Neural progenitor cell (in vitro differentiated cells): ENCODE results near the gene LHX4. TPM values are rescaled to one million over a fixed set of nuclear protein-coding genes. Genes with fewer than 3 reads are reported as not detected.

ENCODE experiments used
- DNase-seq: peaks from one replicate; pipeline ENCODE4 v3.0.0-alpha.2; 2016; ENCODE audit warnings: low spot score
- H2AFZ ChIP-seq: fragments of 200-600 bp; sonication (generic); replicated peaks from 2 replicates; pipeline ENCODE4 v1.6.1; 2016; ENCODE audit warnings: antibody characterized with exemption
- H3F3A ChIP-seq: fragments of 200-600 bp; sonication (generic); 2 replicates; pipeline ENCODE4 v1.6.1; 2016; ENCODE audit warnings: antibody characterized with exemption, low read depth
- H3K27ac ChIP-seq: fragments of 200-600 bp; sonication (generic); 2 replicates; pipeline ENCODE4 v1.5.1; 2016; ENCODE audit warnings: mild to moderate bottlenecking
- H3K27me3 ChIP-seq: fragments of 200-600 bp; sonication (generic); 2 replicates; pipeline ENCODE4 v1.6.1; 2016; ENCODE audit warnings: mild to moderate bottlenecking, moderate library complexity
- H3K36me3 ChIP-seq: fragments of 200-600 bp; sonication (generic); 2 replicates; pipeline ENCODE4 v1.5.1; 2016
- H3K4me1 ChIP-seq: fragments of 200-600 bp; sonication (generic); 2 replicates; pipeline ENCODE4 v1.6.1; 2016; ENCODE audit warnings: mixed run types
- H3K4me2 ChIP-seq: fragments of 200-600 bp; sonication (generic); 2 replicates; pipeline ENCODE4 v1.6.1; 2016
- H3K4me3 ChIP-seq: fragments of 200-600 bp; sonication (generic); 2 replicates; pipeline ENCODE4 v1.5.1; 2016
- H3K79me2 ChIP-seq: fragments of 200-600 bp; sonication (generic); 2 replicates; pipeline ENCODE4 v1.6.1; 2016; ENCODE audit warnings: low read depth
- H3K9ac ChIP-seq: fragments of 200-600 bp; sonication (generic); 2 replicates; pipeline ENCODE4 v1.6.1; 2016
- H3K9me3 ChIP-seq: fragments of 200-600 bp; sonication (generic); 2 replicates; pipeline ENCODE4 v1.5.1; 2016; ENCODE audit warnings: low read depth
- H4K20me1 ChIP-seq: fragments of 200-600 bp; sonication (generic); 2 replicates; pipeline ENCODE4 v1.6.1; 2016; ENCODE audit warnings: low read depth
- H3K27ac Mint-ChIP-seq: 3 replicates; pipeline ENCODE4 v1.8.0; 2021; ENCODE audit warnings: mixed read lengths
- H3K27me3 Mint-ChIP-seq: 2 replicates; pipeline ENCODE4 v1.8.0; 2022; ENCODE audit warnings: low read depth, mild to moderate bottlenecking, inconsistent platforms, moderate library complexity, mixed read lengths; ENCODE audit not compliant: insufficient read depth
- H3K36me3 Mint-ChIP-seq: 3 replicates; pipeline ENCODE4 v1.8.0; 2021; ENCODE audit warnings: mixed read lengths
- H3K4me1 Mint-ChIP-seq: 3 replicates; pipeline ENCODE4 v1.8.0; 2021; ENCODE audit warnings: mixed read lengths
- H3K4me3 Mint-ChIP-seq: 3 replicates; pipeline ENCODE4 v1.8.0; 2021; ENCODE audit warnings: mild to moderate bottlenecking, moderate library complexity, mixed read lengths
- H3K9me3 Mint-ChIP-seq: 3 replicates; pipeline ENCODE4 v1.8.0; 2020; ENCODE audit warnings: mixed read lengths
- EZH2 ChIP-seq: fragments of 200-600 bp; sonication (generic); IDR thresholded peaks from 2 replicates; pipeline ENCODE4 v1.6.1; 2017; ENCODE audit warnings: antibody characterized with exemption, mild to moderate bottlenecking, moderate library complexity
- EZH2phosphoT487 ChIP-seq: fragments of 200-600 bp; sonication (generic); IDR thresholded peaks from 2 replicates; pipeline ENCODE4 v1.6.1; 2017; ENCODE audit warnings: antibody characterized with exemption
- total RNA-seq: library from RNA; depleted of rRNA; stranded (reverse); fragments of >200 nt; gene quantifications from 2 replicates; pipeline ENCODE4 v1.2.3, GENCODE V29; 2015; ENCODE audit warnings: low replicate concordance
- TF ChIP-seq, protein P1 (sequence below): fragments of 200-600 bp; sonication (generic); IDR thresholded peaks from 2 replicates; pipeline ENCODE4 v1.5.1; 2017; ENCODE audit warnings: antibody characterized with exemption, mild to moderate bottlenecking

LHX4 gene
- total RNA-seq, 1 donor from 2014 or later: not detected

DNA sequence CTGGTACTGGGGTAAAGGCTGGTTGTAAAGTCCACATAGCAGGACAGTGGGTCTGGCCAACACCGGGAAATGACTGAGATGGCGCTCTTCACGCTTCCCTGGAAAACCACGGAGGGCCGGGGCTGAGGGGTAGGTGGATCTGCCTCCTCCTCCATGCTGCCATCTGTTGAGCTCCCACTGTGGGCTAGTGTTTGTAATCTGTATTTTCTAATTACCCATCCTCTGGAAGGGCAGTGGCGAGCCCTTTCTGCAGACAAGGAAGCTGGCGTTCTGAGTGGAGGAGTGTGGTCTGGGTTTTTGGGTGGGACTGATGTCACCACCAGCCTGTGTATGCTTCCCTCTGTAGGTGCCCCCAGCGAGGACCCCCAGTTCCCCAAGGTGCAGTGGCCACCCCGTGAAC lies 34.1 kb upstream of the LHX4 start:
- no peak overlapping the region for H3K27ac Mint-ChIP-seq
- peaks cover 32% of the 10 kb centered on the region for H4K20me1 ChIP-seq
- H3K36me3 ChIP-seq: no peaks in the 10 kb centered on the region
- H3K9me3 Mint-ChIP-seq: no peaks in the 10 kb centered on the region
- H3K9me3 ChIP-seq: no peaks in the 10 kb centered on the region
- H3K4me3 ChIP-seq: no peak overlapping the region
- H3K9ac ChIP-seq: no peak overlapping the region
- DNase-seq: no peak
- H3F3A ChIP-seq: peaks cover 5% of the 10 kb centered on the region
- no peaks in the 10 kb centered on the region for H3K27me3 ChIP-seq
- peaks cover 24% of the 10 kb centered on the region for H3K27me3 Mint-ChIP-seq
- peaks cover 13% of the 10 kb centered on the region for H3K36me3 Mint-ChIP-seq
- H2AFZ ChIP-seq: no peak overlapping the region
- no peak overlapping the region for H3K27ac ChIP-seq
- H3K4me3 Mint-ChIP-seq: no peak overlapping the region
- H3K4me1 ChIP-seq: peaks cover 19% of the 10 kb centered on the region
- TF ChIP-seq EZH2phosphoT487: no peak
- no peak for TF ChIP-seq EZH2
- TF ChIP-seq, protein P1, sequence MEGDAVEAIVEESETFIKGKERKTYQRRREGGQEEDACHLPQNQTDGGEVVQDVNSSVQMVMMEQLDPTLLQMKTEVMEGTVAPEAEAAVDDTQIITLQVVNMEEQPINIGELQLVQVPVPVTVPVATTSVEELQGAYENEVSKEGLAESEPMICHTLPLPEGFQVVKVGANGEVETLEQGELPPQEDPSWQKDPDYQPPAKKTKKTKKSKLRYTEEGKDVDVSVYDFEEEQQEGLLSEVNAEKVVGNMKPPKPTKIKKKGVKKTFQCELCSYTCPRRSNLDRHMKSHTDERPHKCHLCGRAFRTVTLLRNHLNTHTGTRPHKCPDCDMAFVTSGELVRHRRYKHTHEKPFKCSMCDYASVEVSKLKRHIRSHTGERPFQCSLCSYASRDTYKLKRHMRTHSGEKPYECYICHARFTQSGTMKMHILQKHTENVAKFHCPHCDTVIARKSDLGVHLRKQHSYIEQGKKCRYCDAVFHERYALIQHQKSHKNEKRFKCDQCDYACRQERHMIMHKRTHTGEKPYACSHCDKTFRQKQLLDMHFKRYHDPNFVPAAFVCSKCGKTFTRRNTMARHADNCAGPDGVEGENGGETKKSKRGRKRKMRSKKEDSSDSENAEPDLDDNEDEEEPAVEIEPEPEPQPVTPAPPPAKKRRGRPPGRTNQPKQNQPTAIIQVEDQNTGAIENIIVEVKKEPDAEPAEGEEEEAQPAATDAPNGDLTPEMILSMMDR: no peak
- no peaks in the 10 kb centered on the region for H3K79me2 ChIP-seq
- H3K4me2 ChIP-seq: no peak overlapping the region
- peaks cover 15% of the 10 kb centered on the region for H3K4me1 Mint-ChIP-seq

DNA sequence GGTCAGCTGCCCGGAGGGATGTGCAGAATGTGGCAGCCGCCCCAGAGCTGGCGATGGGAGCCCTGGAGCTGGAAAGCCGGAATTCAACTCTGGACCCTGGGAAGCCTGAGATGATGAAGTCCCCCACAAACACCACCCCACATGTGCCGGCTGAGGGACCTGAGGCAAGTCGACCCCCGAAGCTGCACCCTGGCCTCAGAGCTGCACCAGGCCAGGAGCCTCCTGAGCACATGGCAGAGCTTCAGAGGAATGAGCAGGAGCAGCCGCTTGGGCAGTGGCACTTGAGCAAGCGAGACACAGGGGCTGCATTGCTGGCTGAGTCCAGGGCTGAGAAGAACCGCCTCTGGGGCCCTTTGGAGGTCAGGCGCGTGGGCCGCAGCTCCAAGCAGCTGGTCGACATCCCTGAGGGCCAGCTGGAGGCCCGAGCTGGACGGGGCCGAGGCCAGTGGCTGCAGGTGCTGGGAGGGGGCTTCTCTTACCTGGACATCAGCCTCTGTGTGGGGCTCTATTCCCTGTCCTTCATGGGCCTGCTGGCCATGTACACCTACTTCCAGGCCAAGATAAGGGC lies 33.5 kb upstream of the LHX4 start:
- no peak for DNase-seq
- Histone ChIP-seq H3F3A (peaks cover 5% of the 10 kb centered on the region), H4K20me1 (peaks cover 32% of the 10 kb centered on the region), H3K4me1 (peaks cover 19% of the 10 kb centered on the region), H3K4me2 (no peak overlapping the region), H3K27ac (no peak overlapping the region), H3K79me2 (no peaks in the 10 kb centered on the region), H3K9ac (no peak overlapping the region), H3K4me3 (no peak overlapping the region), H3K27me3 (no peaks in the 10 kb centered on the region), H3K36me3 (no peaks in the 10 kb centered on the region), H3K9me3 (no peaks in the 10 kb centered on the region), H2AFZ (no peak overlapping the region)
- TF ChIP-seq EZH2phosphoT487 (no peak), EZH2 (no peak)
- TF ChIP-seq, protein P1: no peak
- H3K4me3 Mint-ChIP-seq: no peak overlapping the region
- no peaks in the 10 kb centered on the region for H3K9me3 Mint-ChIP-seq
- no peak overlapping the region for H3K27ac Mint-ChIP-seq
- peaks cover 21% of the 10 kb centered on the region for H3K27me3 Mint-ChIP-seq
- peaks cover 15% of the 10 kb centered on the region for H3K4me1 Mint-ChIP-seq
- peaks cover 10% of the 10 kb centered on the region for H3K36me3 Mint-ChIP-seq

DNA sequence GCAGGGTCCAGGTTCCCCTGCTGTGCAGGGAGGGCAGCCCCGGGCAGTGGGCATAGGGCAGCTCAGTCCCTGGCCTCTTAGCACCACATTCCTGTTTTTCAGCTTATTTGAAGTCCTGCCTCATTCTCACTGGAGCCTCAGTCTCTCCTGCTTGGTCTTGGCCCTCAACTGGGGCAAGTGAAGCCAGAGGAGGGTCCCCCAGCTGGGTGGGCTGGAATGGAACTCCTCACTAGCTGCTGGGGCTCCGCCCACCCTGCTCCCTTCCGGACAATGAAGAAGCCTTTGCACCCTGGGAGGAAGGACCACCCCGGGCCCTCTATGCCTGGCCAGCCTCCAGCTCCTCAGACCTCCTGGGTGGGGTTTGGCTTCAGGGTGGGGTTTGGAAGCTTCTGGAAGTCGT lies 32.8 kb upstream of the LHX4 start:
- Histone ChIP-seq H3K9me3 (no peaks in the 10 kb centered on the region), H3K4me1 (peaks cover 19% of the 10 kb centered on the region), H4K20me1 (peaks cover 29% of the 10 kb centered on the region), H3K27ac (no peak overlapping the region), H3K4me2 (no peak overlapping the region), H3K27me3 (no peaks in the 10 kb centered on the region), H3F3A (peaks cover 5% of the 10 kb centered on the region), H3K4me3 (no peak overlapping the region), H2AFZ (no peak overlapping the region), H3K36me3 (no peaks in the 10 kb centered on the region), H3K79me2 (no peaks in the 10 kb centered on the region), H3K9ac (no peak overlapping the region)
- no peak for DNase-seq
- Mint-ChIP-seq H3K27me3 (peaks cover 18% of the 10 kb centered on the region), H3K4me1 (peaks cover 15% of the 10 kb centered on the region), H3K36me3 (peaks cover 10% of the 10 kb centered on the region), H3K9me3 (no peaks in the 10 kb centered on the region), H3K4me3 (no peak overlapping the region), H3K27ac (no peak overlapping the region)
- TF ChIP-seq, protein P1: no peak
- TF ChIP-seq EZH2 (no peak), EZH2phosphoT487 (no peak)
